ENCODE data around the gene HNRNPA3. TPM values are rescaled to one million over a fixed set of nuclear protein-coding genes. Genes with fewer than 3 reads are reported as not detected.
A peak's percentile ranks its signal among the peaks of the same experiment; 100 is the strongest.

Gene HNRNPA3
- total and polyA plus RNA-seq, 7 donors = 66.0 to 227 (median 84.4) TPM

DNA sequence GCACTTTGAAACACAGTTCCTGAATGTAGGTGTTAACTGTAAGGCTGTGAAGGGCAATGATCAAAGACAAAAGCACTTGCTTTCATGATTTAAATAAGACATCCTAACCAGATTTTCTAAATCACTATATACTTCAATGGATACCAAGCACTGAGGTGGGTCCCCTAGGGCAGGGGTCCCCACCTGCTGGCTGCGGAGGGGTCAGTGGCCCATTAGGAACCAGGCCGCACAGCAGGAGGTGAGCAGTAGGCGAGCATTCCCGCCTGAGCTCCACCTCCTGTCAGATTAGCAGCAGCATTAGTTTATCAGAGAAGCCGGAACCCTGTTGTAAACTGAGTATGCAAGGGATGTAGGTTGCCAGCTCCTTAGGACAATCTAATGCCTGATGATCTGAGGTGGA lies 44.9 kb downstream of the HNRNPA3 start:
- WGBS, 3 donors = 75 to 88% (median 86%) methylated on average over 5 of the region's 5 CpGs
- Histone ChIP-seq H3K4me3 (no peak overlapping the region), H3K27me3 (ENCODE audit: insufficient read depth in 3 of 3, low read length in 2 of 3) (no peaks in the 10 kb centered on the region), H3K4me1 (peaks cover 87% of the 10 kb centered on the region), H3K27ac (peak overlapping the region; percentile 40), H3K36me3 (ENCODE audit: insufficient read depth in 1 of 2, low read depth in 1 of 2) (peaks cover 0 to 6% of the 10 kb centered on the region in 2 donors), H3K9me3 (no peaks in the 10 kb centered on the region)
- DNase-seq (no peak), ATAC-seq (no peak)
- TF ChIP-seq, protein P1, sequence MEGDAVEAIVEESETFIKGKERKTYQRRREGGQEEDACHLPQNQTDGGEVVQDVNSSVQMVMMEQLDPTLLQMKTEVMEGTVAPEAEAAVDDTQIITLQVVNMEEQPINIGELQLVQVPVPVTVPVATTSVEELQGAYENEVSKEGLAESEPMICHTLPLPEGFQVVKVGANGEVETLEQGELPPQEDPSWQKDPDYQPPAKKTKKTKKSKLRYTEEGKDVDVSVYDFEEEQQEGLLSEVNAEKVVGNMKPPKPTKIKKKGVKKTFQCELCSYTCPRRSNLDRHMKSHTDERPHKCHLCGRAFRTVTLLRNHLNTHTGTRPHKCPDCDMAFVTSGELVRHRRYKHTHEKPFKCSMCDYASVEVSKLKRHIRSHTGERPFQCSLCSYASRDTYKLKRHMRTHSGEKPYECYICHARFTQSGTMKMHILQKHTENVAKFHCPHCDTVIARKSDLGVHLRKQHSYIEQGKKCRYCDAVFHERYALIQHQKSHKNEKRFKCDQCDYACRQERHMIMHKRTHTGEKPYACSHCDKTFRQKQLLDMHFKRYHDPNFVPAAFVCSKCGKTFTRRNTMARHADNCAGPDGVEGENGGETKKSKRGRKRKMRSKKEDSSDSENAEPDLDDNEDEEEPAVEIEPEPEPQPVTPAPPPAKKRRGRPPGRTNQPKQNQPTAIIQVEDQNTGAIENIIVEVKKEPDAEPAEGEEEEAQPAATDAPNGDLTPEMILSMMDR (IDR thresholded peaks at IDR 0.05) = no peak
- intact Hi-C loops (cut with DNase I) = no loop called here

DNA sequence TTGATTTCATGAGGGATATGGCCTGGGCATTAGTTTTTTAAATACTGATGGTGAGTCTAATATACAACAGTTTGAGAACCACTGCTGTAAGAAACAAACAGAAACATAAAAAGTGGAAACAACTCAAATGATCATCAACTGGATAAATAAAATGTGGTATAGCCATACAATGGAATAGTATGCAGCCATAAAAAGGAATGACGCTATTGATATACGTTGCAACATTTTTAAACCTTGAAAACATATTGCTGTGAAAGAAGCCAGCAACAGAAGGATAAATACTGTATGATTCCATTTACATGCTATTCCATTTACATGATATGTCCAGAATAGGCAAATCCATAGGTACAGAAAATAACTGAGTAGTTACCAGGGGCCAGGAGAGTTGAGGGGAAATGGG lies 45.5 kb downstream of the HNRNPA3 start:
- Histone ChIP-seq H3K4me3 (no peak overlapping the region), H3K9me3 (no peaks in the 10 kb centered on the region), H3K4me1 (peaks cover 81% of the 10 kb centered on the region), H3K27ac (no peak overlapping the region), H3K27me3 (ENCODE audit: insufficient read depth in 3 of 3, low read length in 2 of 3) (no peaks in the 10 kb centered on the region), H3K36me3 (ENCODE audit: insufficient read depth in 1 of 2, low read depth in 1 of 2) (peaks cover 0 to 6% of the 10 kb centered on the region in 2 donors)
- WGBS, 3 donors = 96 to 100% (median 98%) methylated on average over 2 of the region's 2 CpGs
- intact Hi-C loops (cut with DNase I) = no loop called here
- ATAC-seq = no peak
- no peak for DNase-seq
- TF ChIP-seq, protein P1 (IDR thresholded peaks at IDR 0.05) = no peak

DNA sequence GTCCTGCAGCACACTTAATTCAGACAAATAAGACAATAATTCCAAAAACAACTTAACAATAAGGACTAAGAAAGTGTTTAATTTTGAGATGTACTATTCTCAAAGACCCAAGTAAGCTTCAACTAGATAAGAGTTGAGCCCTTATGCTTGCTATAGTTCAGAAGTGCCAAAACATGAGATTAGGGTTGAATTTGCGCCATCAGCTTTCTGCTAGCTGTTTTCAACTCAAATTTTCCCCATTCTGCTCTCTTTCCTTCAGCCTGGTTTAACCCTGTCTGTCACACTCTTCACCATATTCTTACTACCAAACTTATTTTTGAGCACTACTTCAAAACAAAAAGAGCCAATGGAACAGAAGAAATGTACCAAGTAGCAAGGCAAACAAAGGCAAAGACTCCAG lies 47.8 kb downstream of the HNRNPA3 start:
- WGBS, 3 donors = 52 to 79% (median 68%) methylated on average over 1 of the region's 1 CpG
- no peak for DNase-seq
- TF ChIP-seq, protein P1 (IDR thresholded peaks at IDR 0.05) = no peak
- H3K27me3 ChIP-seq (ENCODE audit: insufficient read depth in 3 of 3, low read length in 2 of 3) = no peaks in the 10 kb centered on the region
- no peaks in the 10 kb centered on the region for H3K9me3 ChIP-seq
- H3K4me3 ChIP-seq = peak overlapping the region; percentile 86
- no peak for ATAC-seq
- intact Hi-C loops (cut with DNase I) = loop anchor here in 1 of 2 donors (10.0 kb wide), 1 partner anchor 96 kb away; no protein-coding TSS in a partner anchor
- no peaks in the 10 kb centered on the region for H3K36me3 ChIP-seq (ENCODE audit: insufficient read depth in 1 of 2, low read depth in 1 of 2)
- H3K4me1 ChIP-seq = peaks cover 58% of the 10 kb centered on the region
- H3K27ac ChIP-seq = peak overlapping the region; percentile 14

DNA sequence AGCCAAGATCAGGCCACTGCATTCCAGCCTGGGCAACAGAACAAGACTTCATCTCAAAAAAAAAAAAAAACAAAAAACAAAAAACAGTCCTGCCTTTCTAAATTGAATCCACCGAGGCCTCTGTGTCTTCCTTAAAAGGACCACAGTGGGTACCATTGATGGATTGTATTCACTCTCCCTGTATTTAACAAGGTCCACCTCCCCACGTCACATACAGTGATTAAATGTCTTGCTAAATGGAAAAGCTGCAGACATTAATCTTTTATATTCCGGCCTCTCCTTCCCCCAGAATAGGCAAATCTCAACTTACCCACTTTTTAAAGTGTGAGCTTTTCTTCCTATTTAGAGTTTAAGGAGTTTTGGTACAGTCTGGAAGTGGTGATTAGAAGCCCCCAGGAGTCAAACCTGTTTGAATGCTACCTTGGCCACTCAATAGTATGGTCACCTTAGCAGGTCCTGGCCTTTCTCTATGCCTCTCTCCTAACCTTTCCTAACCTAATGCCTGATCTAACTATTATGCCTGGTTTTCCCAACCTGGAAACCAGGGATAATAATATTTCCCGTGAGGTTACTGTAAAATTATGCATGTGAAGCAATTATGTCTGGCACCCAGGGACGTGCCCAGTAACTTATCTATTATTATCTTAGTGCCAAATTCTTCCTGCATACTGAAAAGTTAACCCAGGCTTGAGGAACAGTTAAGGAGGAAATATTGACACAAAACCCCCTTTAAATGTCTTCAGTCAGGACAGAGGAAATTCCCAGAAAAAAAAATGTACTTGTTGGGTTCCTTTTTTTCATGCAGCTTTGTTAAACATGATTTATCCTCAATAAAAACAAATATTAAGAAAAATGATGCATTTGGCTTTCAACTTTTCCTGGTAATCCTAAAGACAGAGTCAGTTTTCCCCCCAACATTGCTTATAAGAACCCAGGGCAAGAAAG lies 48.8 kb downstream of the HNRNPA3 start:
- TF ChIP-seq, protein P1 (IDR thresholded peaks at IDR 0.05) = no peak
- intact Hi-C loops (cut with DNase I) = loop anchor here (2.0 to 10.0 kb wide), 3 partner anchors 49 to 97 kb away; partner anchors contain the start of gene HNRNPA3 (in 1 of the 2)
- 9 to 19% (median 11%) methylated on average over 5 of the region's 5 CpGs for WGBS, 3 donors

More for the DNA sequence above, 48.8 kb downstream of the HNRNPA3 start:
- H3K4me1 ChIP-seq = peaks cover 58% of the 10 kb centered on the region
- peak overlapping the region; percentile 99 for H3K27ac ChIP-seq
- H3K9me3 ChIP-seq = no peaks in the 10 kb centered on the region
- ATAC-seq = no peak
- H3K36me3 ChIP-seq (ENCODE audit: insufficient read depth in 1 of 2, low read depth in 1 of 2) = no peaks in the 10 kb centered on the region
- no peaks in the 10 kb centered on the region for H3K27me3 ChIP-seq (ENCODE audit: insufficient read depth in 3 of 3, low read length in 2 of 3)
- no peak for DNase-seq
- peak overlapping the region; percentile 86 for H3K4me3 ChIP-seq
